Mucosa of descending colon (tissue), 3 donors: ENCODE data around the gene PMCH. TPM values are rescaled to one million over a fixed set of nuclear protein-coding genes. Genes with fewer than 3 reads are reported as not detected.

Experiments used
- ATAC-seq: fragments of 200-7000 bp; cut with Tn5 transposase; one replicate; pipeline ENCODE4 v1.9.1; 2020; ENCODE audit warnings: mild to moderate bottlenecking, moderate library complexity
- DNase-seq, 3 donors: peaks; one replicate each; pipeline ENCODE4 v3.0.0-alpha.2; 2020
- H3K36me3 ChIP-seq: fragments of 200-600 bp; one replicate; pipeline ENCODE4 v1.8.0; 2021; ENCODE audit warnings: low read depth, mild to moderate bottlenecking
- H3K4me1 ChIP-seq: fragments of 200-600 bp; one replicate; pipeline ENCODE4 v1.8.0; 2021; ENCODE audit warnings: low read depth, mild to moderate bottlenecking
- H3K4me3 ChIP-seq: fragments of 200-600 bp; one replicate; pipeline ENCODE4 v1.8.0; 2021; ENCODE audit warnings: mild to moderate bottlenecking
- H3K9me3 ChIP-seq: fragments of 200-600 bp; one replicate; pipeline ENCODE4 v1.8.0; 2021; ENCODE audit warnings: mild to moderate bottlenecking
- CTCF ChIP-seq: fragments of 200-600 bp; IDR thresholded peaks from one replicate; pipeline ENCODE4 v1.8.0; 2022; ENCODE audit warnings: antibody characterized with exemption, mild to moderate bottlenecking
- intact Hi-C, 2 donors: fragments of 100-400 bp; cut with DNase I in 1 of 2; cut with micrococcal nuclease in 1 of 2; formaldehyde crosslinking; loops; one replicate each; pipeline versions ENCODE4 v1.11.0 to v1.11.1; 2022; cut with DNase I, micrococcal nuclease
- total RNA-seq, 3 donors: library from RNA; stranded (reverse); fragmentation: NEBNext Ultra II Directional in 2 of 3; extraction: Animal tissue kit (Norgen Biotek cat#: 25700) in 2 of 3; gene quantifications; one replicate each; pipeline versions ENCODE4 v1.2.1 to v1.2.4, GENCODE V29; 2021 to 2023
- donor health status: DM: no; HTN: no; CAD: no; lungs with moderate emphysema.
- donor health status: DM: no; HTN: no; CAD: no.
- donor health status: DM: no; HTN: yes; CAD: no.

PMCH gene
- total RNA-seq, 3 donors from 2014 or later, result not detected

DNA sequence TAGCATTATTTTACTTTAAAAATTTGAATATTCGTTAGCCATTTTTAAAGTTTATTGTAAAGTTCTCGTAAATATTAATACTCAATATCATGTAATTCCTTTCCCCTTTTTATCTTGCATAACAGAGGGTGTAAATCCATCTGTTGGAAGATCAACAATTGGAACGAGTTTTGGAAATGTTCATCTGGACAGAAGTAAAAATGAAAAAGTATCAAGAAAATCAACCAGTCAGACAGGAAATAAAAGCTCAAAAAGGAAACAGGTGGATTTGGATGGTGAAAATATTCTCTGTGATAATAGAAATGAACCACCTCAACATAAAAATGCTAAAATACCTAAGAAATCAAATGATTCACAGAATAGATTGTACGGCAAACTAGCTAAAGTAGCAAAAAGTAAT, 1.8 kb downstream of the PMCH start:
- intact Hi-C loops, result no loop called here
- no peaks in the 10 kb centered on the region for H3K4me1 ChIP-seq
- ATAC-seq (no peak), DNase-seq (no peak)
- H3K36me3 ChIP-seq, result no peaks in the 10 kb centered on the region
- no peaks in the 10 kb centered on the region for H3K9me3 ChIP-seq
- no peak for TF ChIP-seq CTCF
- no peak overlapping the region for H3K4me3 ChIP-seq

DNA sequence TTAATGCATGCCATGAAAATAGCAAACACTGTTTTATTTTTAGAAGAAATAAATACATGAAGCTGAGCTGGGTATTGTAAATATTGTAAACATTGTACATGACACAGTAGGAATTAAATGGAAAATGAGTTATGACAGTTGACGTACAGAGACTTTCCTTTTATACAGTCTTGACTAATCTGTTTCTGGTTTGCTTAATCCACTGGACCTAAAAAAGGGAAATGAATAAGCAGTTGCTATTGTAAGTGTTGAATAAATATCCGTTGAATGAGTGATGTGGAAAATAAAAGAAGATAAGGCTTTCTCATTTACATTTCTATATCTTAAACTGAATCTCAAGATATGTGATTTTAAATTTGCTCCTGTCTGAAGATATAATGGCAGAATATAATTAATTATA, 15.0 kb downstream of the PMCH start:
- no peaks in the 10 kb centered on the region for H3K36me3 ChIP-seq
- TF ChIP-seq CTCF, result no peak
- H3K9me3 ChIP-seq, result no peaks in the 10 kb centered on the region
- DNase-seq (no peak), ATAC-seq (no peak)
- H3K4me1 ChIP-seq, result no peaks in the 10 kb centered on the region
- no peak overlapping the region for H3K4me3 ChIP-seq
- intact Hi-C loops, result no loop called here

- no peaks in the 10 kb centered on the region for H3K36me3 ChIP-seq
- intact Hi-C loops, result no loop called here
- no peaks in the 10 kb centered on the region for H3K4me1 ChIP-seq
- ATAC-seq (no peak), DNase-seq (no peak)
- no peak for TF ChIP-seq CTCF
- H3K9me3 ChIP-seq, result no peaks in the 10 kb centered on the region
- no peak overlapping the region for H3K4me3 ChIP-seq
Observed at GRCh38 chr12:102174761-102175160, 22.9 kb downstream of the PMCH start.

- Histone ChIP-seq H3K4me3 (no peak overlapping the region), H3K4me1 (no peaks in the 10 kb centered on the region), H3K9me3 (no peaks in the 10 kb centered on the region), H3K36me3 (no peaks in the 10 kb centered on the region)
- no peak for TF ChIP-seq CTCF
- intact Hi-C loops, result no loop called here
- DNase-seq, result no peak
- ATAC-seq, result no peak
Observed at GRCh38 chr12:102174117-102174516, 23.5 kb downstream of the PMCH start.

DNA sequence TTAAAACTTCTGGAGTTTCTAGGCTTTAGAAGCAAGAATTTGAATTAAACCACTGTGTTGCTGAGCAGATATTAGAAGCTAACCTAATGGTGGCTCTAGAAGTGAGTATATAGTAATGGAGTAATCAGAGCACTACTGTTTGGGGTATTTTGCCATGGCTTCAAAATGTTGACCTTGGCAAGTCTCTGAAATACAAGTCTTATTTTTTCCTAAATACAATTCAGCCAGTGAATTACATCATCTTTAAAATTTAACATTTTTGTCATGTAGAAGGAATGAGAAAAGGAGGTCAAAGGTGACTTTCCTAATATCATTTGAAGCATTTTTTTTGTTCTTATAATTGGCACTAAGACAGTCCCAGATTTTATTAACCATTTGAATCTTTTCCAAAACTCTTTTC, 25.2 kb downstream of the PMCH start:
- no peak for TF ChIP-seq CTCF
- DNase-seq (no peak), ATAC-seq (no peak)
- intact Hi-C loops, result no loop called here
- no peaks in the 10 kb centered on the region for H3K4me1 ChIP-seq
- H3K36me3 ChIP-seq, result no peaks in the 10 kb centered on the region
- no peak overlapping the region for H3K4me3 ChIP-seq
- H3K9me3 ChIP-seq, result no peaks in the 10 kb centered on the region

DNA sequence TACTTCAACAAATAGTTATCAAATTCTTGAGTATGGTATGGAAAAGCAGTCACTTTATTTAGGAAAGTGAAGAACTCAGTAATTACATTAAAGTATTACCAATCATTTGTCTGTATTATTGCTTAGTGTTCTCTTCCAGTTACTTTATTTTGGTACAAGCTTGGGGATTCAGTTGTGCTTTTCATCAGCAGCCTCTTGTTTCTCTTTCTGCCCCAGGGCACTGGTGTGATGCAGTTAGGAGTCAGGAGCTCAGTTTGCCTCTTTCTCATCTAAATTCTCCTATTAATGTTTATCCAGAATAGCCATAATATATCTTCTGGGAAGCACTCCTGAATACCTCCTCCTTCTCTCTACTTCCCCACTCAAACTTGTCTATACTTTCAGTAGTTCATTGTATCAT, 25.7 kb downstream of the PMCH start:
- Histone ChIP-seq H3K36me3 (no peaks in the 10 kb centered on the region), H3K4me3 (no peak overlapping the region), H3K4me1 (no peaks in the 10 kb centered on the region), H3K9me3 (no peaks in the 10 kb centered on the region)
- no peak for DNase-seq
- ATAC-seq, result no peak
- no peak for TF ChIP-seq CTCF
- intact Hi-C loops, result no loop called here
